ENCODE data around the gene UBE2F.

UBE2F gene

DNA sequence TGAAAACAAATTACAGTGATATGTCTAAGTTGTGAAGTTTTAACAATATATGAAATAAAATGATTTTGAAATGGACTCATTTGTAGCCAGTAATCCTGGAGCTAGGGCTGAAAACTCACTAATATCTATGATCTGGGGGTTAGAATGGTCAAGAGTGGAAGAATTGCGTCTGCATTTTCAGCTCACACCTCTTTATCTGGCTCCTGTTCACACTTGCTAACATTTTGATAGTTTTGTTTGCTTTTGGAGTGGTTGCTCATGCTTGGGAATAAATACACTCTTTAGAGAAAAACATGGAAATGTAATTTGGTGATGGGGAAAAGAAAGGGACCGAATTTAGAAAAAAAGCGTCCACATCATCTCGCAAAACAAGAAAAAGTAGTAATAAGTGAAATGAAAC is 30.7 kb downstream of the UBE2F start:
- ChIA-PET CTCF (no interaction called here), POLR2A (no interaction called here)
- TF ChIP-seq BHLHE40 (IDR thresholded peaks at IDR 0.05; ENCODE audit: borderline replicate concordance) (no peak), ARNT (IDR thresholded peaks at IDR 0.05) (no peak), CTBP1 (IDR thresholded peaks at IDR 0.05; ENCODE audit: borderline replicate concordance) (no peak), FOXM1 (IDR thresholded peaks at IDR 0.05; ENCODE audit: borderline replicate concordance) (no peak), HDGF (IDR thresholded peaks at IDR 0.05; ENCODE audit: borderline replicate concordance) (no peak), L3MBTL2 (conservative IDR thresholded peaks at IDR 0.05) (no peak), ZNF384 (IDR thresholded peaks at IDR 0.05) (no peak), TARDBP (IDR thresholded peaks at IDR 0.05) (no peak)
- TF ChIP-seq, protein P1, sequence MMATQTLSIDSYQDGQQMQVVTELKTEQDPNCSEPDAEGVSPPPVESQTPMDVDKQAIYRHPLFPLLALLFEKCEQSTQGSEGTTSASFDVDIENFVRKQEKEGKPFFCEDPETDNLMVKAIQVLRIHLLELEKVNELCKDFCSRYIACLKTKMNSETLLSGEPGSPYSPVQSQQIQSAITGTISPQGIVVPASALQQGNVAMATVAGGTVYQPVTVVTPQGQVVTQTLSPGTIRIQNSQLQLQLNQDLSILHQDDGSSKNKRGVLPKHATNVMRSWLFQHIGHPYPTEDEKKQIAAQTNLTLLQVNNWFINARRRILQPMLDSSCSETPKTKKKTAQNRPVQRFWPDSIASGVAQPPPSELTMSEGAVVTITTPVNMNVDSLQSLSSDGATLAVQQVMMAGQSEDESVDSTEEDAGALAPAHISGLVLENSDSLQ (IDR thresholded peaks at IDR 0.05), result no peak
- DNase-seq (ENCODE audit: extremely low spot score), result no peak

GRCh38 chr2:237998530-237998929 is 31.7 kb downstream of the UBE2F start:
- CTCF ChIA-PET, result no interaction called here
- no peak for TF ChIP-seq FOXM1 (IDR thresholded peaks at IDR 0.05; ENCODE audit: borderline replicate concordance)
- POLR2A ChIA-PET, result no interaction called here
- no peak for DNase-seq (ENCODE audit: extremely low spot score)

GRCh38 chr2:238003234-238004031 is 36.6 kb downstream of the UBE2F start:
- ChIA-PET CTCF (no interaction called here), POLR2A (no interaction called here)

GRCh38 chr2:238004077-238004830 is 37.4 kb downstream of the UBE2F start:
- ChIA-PET CTCF (no interaction called here), POLR2A (no interaction called here)
- no peak for DNase-seq (ENCODE audit: extremely low spot score)
- TF ChIP-seq ELF4 (IDR thresholded peaks at IDR 0.05) (no peak), CTBP1 (IDR thresholded peaks at IDR 0.05; ENCODE audit: borderline replicate concordance) (no peak), ARNT (IDR thresholded peaks at IDR 0.05) (no peak), LEF1 (IDR thresholded peaks at IDR 0.05; ENCODE audit: borderline replicate concordance) (no peak), BHLHE40 (IDR thresholded peaks at IDR 0.05; ENCODE audit: borderline replicate concordance) (no peak), NFRKB (IDR thresholded peaks at IDR 0.05) (no peak), TARDBP (IDR thresholded peaks at IDR 0.05) (no peak), ZNF384 (IDR thresholded peaks at IDR 0.05) (no peak), FOXA1 (IDR thresholded peaks at IDR 0.05) (no peak), SP1 (IDR thresholded peaks at IDR 0.05) (no peak), FOXM1 (IDR thresholded peaks at IDR 0.05; ENCODE audit: borderline replicate concordance) (no peak), SUZ12 (IDR thresholded peaks at IDR 0.05) (no peak)
- TF ChIP-seq, protein P1 (IDR thresholded peaks at IDR 0.05), result no peak

More at GRCh38 chr2:238003234-238004031, 36.6 kb downstream of the UBE2F start:
- no peak for DNase-seq (ENCODE audit: extremely low spot score)
- no peak for TF ChIP-seq HDGF (IDR thresholded peaks at IDR 0.05; ENCODE audit: borderline replicate concordance)
- TF ChIP-seq BHLHE40 (IDR thresholded peaks at IDR 0.05; ENCODE audit: borderline replicate concordance), result no peak
- TF ChIP-seq L3MBTL2 (conservative IDR thresholded peaks at IDR 0.05), result no peak
- no peak for TF ChIP-seq FOXA1 (IDR thresholded peaks at IDR 0.05)
- no peak for TF ChIP-seq FOXM1 (IDR thresholded peaks at IDR 0.05; ENCODE audit: borderline replicate concordance)
- TF ChIP-seq, protein P1 (IDR thresholded peaks at IDR 0.05), result no peak
- TF ChIP-seq SP1 (IDR thresholded peaks at IDR 0.05), result no peak
- TF ChIP-seq FOXK2 (IDR thresholded peaks at IDR 0.05), result no peak
- no peak for TF ChIP-seq TARDBP (IDR thresholded peaks at IDR 0.05)
- TF ChIP-seq ELF4 (IDR thresholded peaks at IDR 0.05), result no peak
- TF ChIP-seq SUZ12 (IDR thresholded peaks at IDR 0.05), result no peak
- TF ChIP-seq ARNT (IDR thresholded peaks at IDR 0.05), result no peak
- no peak for TF ChIP-seq NFRKB (IDR thresholded peaks at IDR 0.05)
- TF ChIP-seq ZNF384 (IDR thresholded peaks at IDR 0.05), result no peak
- no peak for TF ChIP-seq CTBP1 (IDR thresholded peaks at IDR 0.05; ENCODE audit: borderline replicate concordance)
- TF ChIP-seq LEF1 (IDR thresholded peaks at IDR 0.05; ENCODE audit: borderline replicate concordance), result no peak

DNA sequence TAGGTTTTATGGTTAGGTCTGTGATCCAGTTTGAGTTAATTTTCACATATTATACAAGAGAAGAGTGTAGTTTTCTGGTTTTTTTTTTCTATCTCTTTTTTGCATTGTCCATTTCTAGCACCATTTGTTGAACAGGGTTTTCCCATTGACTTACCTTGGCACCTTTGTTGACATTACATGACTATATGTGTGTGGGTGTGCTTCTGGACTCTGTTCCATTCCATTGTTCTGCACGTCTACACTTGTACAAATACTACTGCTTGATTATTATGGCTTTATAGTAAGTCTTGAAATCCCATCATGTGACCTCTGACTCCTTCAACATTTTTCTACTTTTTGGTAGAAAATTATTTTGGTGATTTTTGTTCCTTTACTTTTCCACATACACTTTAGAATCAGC is 38.7 kb downstream of the UBE2F start:
- CTCF ChIA-PET, result no interaction called here
- TF ChIP-seq NFRKB (IDR thresholded peaks at IDR 0.05) (no peak), FOXK2 (IDR thresholded peaks at IDR 0.05) (no peak), TARDBP (IDR thresholded peaks at IDR 0.05) (no peak), SP1 (IDR thresholded peaks at IDR 0.05) (no peak), L3MBTL2 (conservative IDR thresholded peaks at IDR 0.05) (no peak), BHLHE40 (IDR thresholded peaks at IDR 0.05; ENCODE audit: borderline replicate concordance) (no peak), ELF4 (IDR thresholded peaks at IDR 0.05) (no peak), ARNT (IDR thresholded peaks at IDR 0.05) (no peak), FOXA1 (IDR thresholded peaks at IDR 0.05) (no peak), CTBP1 (IDR thresholded peaks at IDR 0.05; ENCODE audit: borderline replicate concordance) (no peak)
- POLR2A ChIA-PET, result no interaction called here
- DNase-seq (ENCODE audit: extremely low spot score), result no peak

DNA sequence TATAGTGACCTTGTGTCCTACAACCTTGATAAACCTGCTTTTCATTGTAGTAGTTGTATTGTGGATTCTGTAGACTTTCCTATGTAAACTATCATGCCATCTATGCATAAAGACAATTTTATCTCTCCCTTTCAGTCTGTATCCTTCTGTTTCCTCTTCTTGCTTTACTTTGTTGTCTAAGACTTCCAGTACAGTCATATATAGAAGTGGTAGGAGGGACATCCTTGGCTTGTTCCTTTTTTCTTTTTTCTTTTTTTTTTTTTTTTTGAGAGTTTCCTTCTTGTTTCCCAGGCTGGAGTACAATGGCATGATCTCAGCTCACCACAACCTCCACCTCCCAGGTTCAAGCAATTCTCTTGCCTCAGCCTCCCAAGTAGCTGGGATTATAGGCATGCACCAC is 39.7 kb downstream of the UBE2F start:
- DNase-seq (ENCODE audit: extremely low spot score), result no peak
- ChIA-PET POLR2A (no interaction called here), CTCF (interaction anchor here (0.6 kb wide), 1 partner anchor 134 kb away, joined by 5 read pairs; no protein-coding TSS in a partner anchor)
- TF ChIP-seq TARDBP (IDR thresholded peaks at IDR 0.05) (no peak), LEF1 (IDR thresholded peaks at IDR 0.05; ENCODE audit: borderline replicate concordance) (no peak)
